HS-27A (cell line): Measurements from ENCODE around the gene HELZ2.

ENCODE experiments used
- DNase-seq: peaks from one replicate; pipeline ENCODE4 v3.0.0-alpha.2; 2012; ENCODE audit warnings: low read depth, missing footprints

Gene HELZ2

GRCh38 chr20:63552481-63553249 lies 21.4 kb downstream of the HELZ2 start:
- DNase-seq: no peak

- DNase-seq: no peak
Measured at GRCh38 chr20:63551068-63551467, 23.0 kb downstream of the HELZ2 start.

GRCh38 chr20:63549679-63550282 lies 24.3 kb downstream of the HELZ2 start:
- no peak for DNase-seq

GRCh38 chr20:63549019-63549418 lies 25.0 kb downstream of the HELZ2 start:
- DNase-seq: no peak

- DNase-seq: no peak
Measured at GRCh38 chr20:63548542-63548941, 25.5 kb downstream of the HELZ2 start.

GRCh38 chr20:63547725-63548480 lies 26.1 kb downstream of the HELZ2 start, which contains the start of gene SRMS:
SRMS (minus strand) TSS chr20:63547749; CDS start chr20:63547463, 286 bp downstream.
- DNase-seq: no peak

- DNase-seq: no peak
Measured at GRCh38 chr20:63546956-63547724, 26.9 kb downstream of the HELZ2 start.

- DNase-seq: no peak
Measured at GRCh38 chr20:63546256-63546955, 27.6 kb downstream of the HELZ2 start.

- no peak for DNase-seq
Measured at GRCh38 chr20:63545814-63546213, 28.2 kb downstream of the HELZ2 start.

- DNase-seq: no peak
Measured at GRCh38 chr20:63544958-63545516, 29.0 kb downstream of the HELZ2 start.

- DNase-seq: no peak
Measured at GRCh38 chr20:63544241-63544957, 29.6 kb downstream of the HELZ2 start.

- no peak for DNase-seq
Measured at GRCh38 chr20:63543733-63544132, 30.3 kb downstream of the HELZ2 start.

- DNase-seq: no peak
Measured at GRCh38 chr20:63543131-63543530, 30.9 kb downstream of the HELZ2 start.

- no peak for DNase-seq
Measured at GRCh38 chr20:63542696-63543095, 31.3 kb downstream of the HELZ2 start.

GRCh38 chr20:63542031-63542559 lies 31.9 kb downstream of the HELZ2 start:
- no peak for DNase-seq

- DNase-seq: no peak
Measured at GRCh38 chr20:63541371-63541770, 32.7 kb downstream of the HELZ2 start.

- no peak for DNase-seq
Measured at GRCh38 chr20:63540417-63541186, 33.4 kb downstream of the HELZ2 start.

GRCh38 chr20:63539441-63540370 lies 34.3 kb downstream of the HELZ2 start:
- no peak for DNase-seq
